NCI-H526 treated with DMSO at 0.1 percent for 48 hours (cell line): ENCODE measurements around the gene BLM.

ENCODE experiments used
- DNase-seq: peaks from one replicate; lab custom pipeline; 2025; lab: John Stamatoyannopoulos, UW

Gene BLM

GRCh38 chr15:90851114-90851513 is 134.0 kb downstream of the BLM start:
- no peak for DNase-seq

GRCh38 chr15:90851940-90852339 is 134.8 kb downstream of the BLM start:
- DNase-seq, result no peak

- no peak for DNase-seq
These were observed 138.0 kb downstream of the BLM start for GRCh38 chr15:90855139-90855538.

GRCh38 chr15:90857337-90857736 is 140.2 kb downstream of the BLM start:
- DNase-seq, result no peak

- DNase-seq, result no peak
These were observed 140.8 kb downstream of the BLM start for GRCh38 chr15:90857883-90858443.

- no peak for DNase-seq
These were observed 142.3 kb downstream of the BLM start for GRCh38 chr15:90859234-90860131.

- no peak for DNase-seq
These were observed 143.3 kb downstream of the BLM start for GRCh38 chr15:90860450-90860849.

- no peak for DNase-seq
These were observed 144.0 kb downstream of the BLM start for GRCh38 chr15:90860942-90861675.

GRCh38 chr15:90862487-90862886 is 145.3 kb downstream of the BLM start:
- no peak for DNase-seq

GRCh38 chr15:90862964-90863778 is 146.0 kb downstream of the BLM start:
- DNase-seq, result no peak

GRCh38 chr15:90863987-90864386 is 146.8 kb downstream of the BLM start:
- DNase-seq, result no peak

- DNase-seq, result no peak
These were observed 147.4 kb downstream of the BLM start for GRCh38 chr15:90864507-90864906.

- DNase-seq, result no peak
These were observed 148.6 kb downstream of the BLM start for GRCh38 chr15:90865702-90866101.
